ENCODE results near the gene MBOAT1. TPM values are rescaled to one million over a fixed set of nuclear protein-coding genes. Genes with fewer than 3 reads are reported as not detected.

Gene MBOAT1
- total RNA-seq, 3 donors from 2014 or later (not counting 1 experiment from before 2014, with no cell fraction given) = 3.6 to 7.5 (median 5.2) TPM

DNA sequence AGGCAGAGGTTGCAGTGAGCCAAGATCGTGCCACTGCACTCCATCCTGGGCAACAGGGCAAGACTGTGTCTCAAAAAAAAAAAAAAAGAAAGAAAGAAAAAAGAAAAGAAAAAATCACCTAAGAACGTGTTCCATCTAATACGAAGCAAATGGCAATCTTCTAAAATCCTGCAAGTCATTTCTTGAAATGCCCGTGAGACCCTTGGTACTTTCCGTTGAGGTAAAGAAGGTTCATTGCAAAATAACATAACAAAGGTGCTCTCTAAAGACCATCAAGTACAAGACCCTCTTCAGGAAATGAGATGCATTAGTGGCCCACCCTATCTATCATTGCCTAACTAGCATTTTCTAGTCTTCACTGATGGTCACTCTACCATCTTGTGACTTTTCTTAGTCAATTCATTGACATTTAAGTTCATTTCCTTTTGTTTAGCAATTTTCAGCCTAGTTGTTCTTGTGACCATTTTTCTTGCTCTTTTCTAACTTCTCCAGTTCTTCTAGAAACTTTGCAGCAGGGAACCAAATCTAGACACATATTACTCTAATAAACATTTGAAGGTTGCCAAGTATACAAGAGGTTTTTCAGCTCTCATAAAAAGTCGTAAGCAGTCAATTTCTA is 14.0 kb downstream of the MBOAT1 start:
- Mint-ChIP-seq H3K9me3 (no peaks in the 10 kb centered on the region), H3K27me3 (ENCODE audit: low read depth in 2 of 2) (peaks cover 6 to 35% of the 10 kb centered on the region in 2 donors), H3K27ac (no peak overlapping the region), H3K4me3 (no peak overlapping the region), H3K4me1 (peaks cover 4% of the 10 kb centered on the region in 2 donors), H3K36me3 (no peaks in the 10 kb centered on the region)
- Histone ChIP-seq H3K27ac (ENCODE audit: low read length) (no peak overlapping the region), H3K4me1 (ENCODE audit: control insufficient read depth, insufficient read depth, low read length) (no peaks in the 10 kb centered on the region), H3K9me3 (ENCODE audit: control insufficient read depth, insufficient read depth, low read length) (no peaks in the 10 kb centered on the region), H3K4me3 (ENCODE audit: low read length) (no peak overlapping the region), H3K36me3 (ENCODE audit: control insufficient read depth, insufficient read depth, low read length) (no peaks in the 10 kb centered on the region), H3K27me3 (ENCODE audit: control insufficient read depth, insufficient read depth, low read length) (no peaks in the 10 kb centered on the region)
- DNase-seq = no peak
- no peak for ATAC-seq
- intact Hi-C loops (cut with micrococcal nuclease) = no loop called here
- TF ChIP-seq, protein P1, sequence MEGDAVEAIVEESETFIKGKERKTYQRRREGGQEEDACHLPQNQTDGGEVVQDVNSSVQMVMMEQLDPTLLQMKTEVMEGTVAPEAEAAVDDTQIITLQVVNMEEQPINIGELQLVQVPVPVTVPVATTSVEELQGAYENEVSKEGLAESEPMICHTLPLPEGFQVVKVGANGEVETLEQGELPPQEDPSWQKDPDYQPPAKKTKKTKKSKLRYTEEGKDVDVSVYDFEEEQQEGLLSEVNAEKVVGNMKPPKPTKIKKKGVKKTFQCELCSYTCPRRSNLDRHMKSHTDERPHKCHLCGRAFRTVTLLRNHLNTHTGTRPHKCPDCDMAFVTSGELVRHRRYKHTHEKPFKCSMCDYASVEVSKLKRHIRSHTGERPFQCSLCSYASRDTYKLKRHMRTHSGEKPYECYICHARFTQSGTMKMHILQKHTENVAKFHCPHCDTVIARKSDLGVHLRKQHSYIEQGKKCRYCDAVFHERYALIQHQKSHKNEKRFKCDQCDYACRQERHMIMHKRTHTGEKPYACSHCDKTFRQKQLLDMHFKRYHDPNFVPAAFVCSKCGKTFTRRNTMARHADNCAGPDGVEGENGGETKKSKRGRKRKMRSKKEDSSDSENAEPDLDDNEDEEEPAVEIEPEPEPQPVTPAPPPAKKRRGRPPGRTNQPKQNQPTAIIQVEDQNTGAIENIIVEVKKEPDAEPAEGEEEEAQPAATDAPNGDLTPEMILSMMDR (IDR thresholded peaks at IDR 0.05) = no peak
- WGBS (ENCODE audit: insufficient coverage) = 88% methylated on average over 6 of the region's 6 CpGs

DNA sequence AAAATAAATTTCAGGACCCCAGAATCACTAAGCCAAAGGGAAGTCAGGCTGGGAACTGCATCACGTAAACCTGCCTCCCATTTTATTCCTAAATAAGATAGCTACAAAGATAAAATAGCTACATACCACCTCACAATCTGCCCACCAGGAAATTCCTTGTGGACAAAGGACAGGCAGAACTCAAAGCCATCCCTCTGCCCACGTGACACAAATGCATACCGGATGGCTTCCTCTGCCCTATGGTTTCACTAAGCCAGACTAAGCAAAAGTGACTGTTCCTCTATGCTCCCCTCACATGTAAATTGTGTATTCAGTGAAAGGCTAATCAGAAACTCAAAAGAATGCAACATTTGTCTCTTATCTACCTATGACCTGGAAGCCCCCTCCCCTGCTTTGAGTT is 15.0 kb downstream of the MBOAT1 start:
- 75% methylated on average over 3 of the region's 3 CpGs for WGBS (ENCODE audit: insufficient coverage)
- Histone ChIP-seq H3K9me3 (ENCODE audit: control insufficient read depth, insufficient read depth, low read length) (no peaks in the 10 kb centered on the region), H3K27ac (ENCODE audit: low read length) (no peak overlapping the region), H3K4me3 (ENCODE audit: low read length) (no peak overlapping the region), H3K4me1 (ENCODE audit: control insufficient read depth, insufficient read depth, low read length) (no peaks in the 10 kb centered on the region), H3K36me3 (ENCODE audit: control insufficient read depth, insufficient read depth, low read length) (no peaks in the 10 kb centered on the region), H3K27me3 (ENCODE audit: control insufficient read depth, insufficient read depth, low read length) (no peaks in the 10 kb centered on the region)
- no peaks in the 10 kb centered on the region for H3K9me3 Mint-ChIP-seq
- no peak for ATAC-seq
- no peak overlapping the region for H3K4me3 Mint-ChIP-seq
- no peaks in the 10 kb centered on the region for H3K36me3 Mint-ChIP-seq
- intact Hi-C loops (cut with micrococcal nuclease) = no loop called here
- peaks cover 4% of the 10 kb centered on the region in 2 donors for H3K4me1 Mint-ChIP-seq
- DNase-seq = no peak
- peaks cover 7 to 35% of the 10 kb centered on the region in 2 donors for H3K27me3 Mint-ChIP-seq (ENCODE audit: low read depth in 2 of 2)
- no peak overlapping the region for H3K27ac Mint-ChIP-seq
- TF ChIP-seq, protein P1 (IDR thresholded peaks at IDR 0.05) = no peak

DNA sequence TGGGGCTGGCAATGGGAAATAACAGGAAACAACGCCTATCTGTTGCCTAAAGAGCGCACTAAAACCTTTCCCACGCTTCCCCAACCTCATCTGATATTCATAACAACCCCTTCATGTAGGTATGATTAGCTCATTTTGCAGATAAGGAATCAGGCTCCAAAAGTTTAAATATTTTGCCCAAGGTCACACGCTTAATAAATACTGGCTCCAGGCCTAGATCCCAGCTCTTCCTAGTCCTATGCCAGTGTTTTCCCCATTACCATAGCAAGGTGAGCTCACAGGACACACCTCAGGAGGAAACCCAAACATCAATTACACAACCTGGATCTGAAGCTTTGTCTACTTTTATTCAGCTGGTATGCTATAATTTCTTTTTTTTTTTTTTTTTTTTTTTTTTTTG is 19.6 kb downstream of the MBOAT1 start:
- Mint-ChIP-seq H3K36me3 (no peaks in the 10 kb centered on the region), H3K27me3 (ENCODE audit: low read depth in 2 of 2) (peaks cover 10 to 14% of the 10 kb centered on the region in 2 donors), H3K27ac (no peak overlapping the region), H3K9me3 (no peaks in the 10 kb centered on the region), H3K4me3 (no peak overlapping the region), H3K4me1 (peaks cover 4% of the 10 kb centered on the region in 2 donors)
- H3K4me3 ChIP-seq (ENCODE audit: low read length) = no peak overlapping the region
- no peaks in the 10 kb centered on the region for H3K27me3 ChIP-seq (ENCODE audit: control insufficient read depth, insufficient read depth, low read length)
- no peak for ATAC-seq
- no peaks in the 10 kb centered on the region for H3K9me3 ChIP-seq (ENCODE audit: control insufficient read depth, insufficient read depth, low read length)
- no peak overlapping the region for H3K27ac ChIP-seq (ENCODE audit: low read length)
- no peaks in the 10 kb centered on the region for H3K4me1 ChIP-seq (ENCODE audit: control insufficient read depth, insufficient read depth, low read length)
- TF ChIP-seq, protein P1 (IDR thresholded peaks at IDR 0.05) = no peak
- 94% methylated on average over 4 of the region's 4 CpGs for WGBS (ENCODE audit: insufficient coverage)
- no peak for DNase-seq
- intact Hi-C loops (cut with micrococcal nuclease) = no loop called here
- H3K36me3 ChIP-seq (ENCODE audit: control insufficient read depth, insufficient read depth, low read length) = no peaks in the 10 kb centered on the region

DNA sequence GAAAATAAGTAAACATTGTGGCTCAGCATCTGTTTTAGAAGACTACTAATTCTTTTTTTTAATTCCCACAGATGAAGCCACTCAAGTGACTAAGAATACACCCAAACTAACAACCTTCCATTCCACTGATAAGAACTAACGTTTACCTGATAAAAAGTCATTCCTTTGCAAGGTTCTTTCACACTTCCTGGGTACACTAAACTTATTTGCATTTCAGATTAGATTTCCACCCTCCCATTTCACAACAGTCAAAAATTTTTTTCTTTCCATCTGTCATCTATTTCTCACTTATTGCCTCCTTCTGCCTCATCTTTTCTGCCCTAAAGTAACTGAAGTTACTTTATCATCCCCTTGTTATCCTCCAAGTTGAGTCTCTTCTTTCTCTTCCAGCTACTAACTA is 20.3 kb downstream of the MBOAT1 start:
- H3K27me3 ChIP-seq (ENCODE audit: control insufficient read depth, insufficient read depth, low read length) = no peaks in the 10 kb centered on the region
- H3K4me3 ChIP-seq (ENCODE audit: low read length) = no peak overlapping the region
- Mint-ChIP-seq H3K27ac (no peak overlapping the region), H3K36me3 (no peaks in the 10 kb centered on the region), H3K27me3 (ENCODE audit: low read depth in 2 of 2) (peaks cover 10 to 18% of the 10 kb centered on the region in 2 donors), H3K4me3 (no peak overlapping the region), H3K9me3 (no peaks in the 10 kb centered on the region), H3K4me1 (peaks cover 4% of the 10 kb centered on the region in 2 donors)
- TF ChIP-seq, protein P1 (IDR thresholded peaks at IDR 0.05) = no peak
- WGBS (ENCODE audit: insufficient coverage) = 55% methylated on average over 1 of the region's 1 CpG
- intact Hi-C loops (cut with micrococcal nuclease) = no loop called here
- no peaks in the 10 kb centered on the region for H3K4me1 ChIP-seq (ENCODE audit: control insufficient read depth, insufficient read depth, low read length)
- H3K27ac ChIP-seq (ENCODE audit: low read length) = no peak overlapping the region
- DNase-seq (no peak), ATAC-seq (no peak)
- no peaks in the 10 kb centered on the region for H3K9me3 ChIP-seq (ENCODE audit: control insufficient read depth, insufficient read depth, low read length)
- H3K36me3 ChIP-seq (ENCODE audit: control insufficient read depth, insufficient read depth, low read length) = no peaks in the 10 kb centered on the region

All from natural killer cell (primary cell).